ENCODE data around the gene FKBP1C.

DNA sequence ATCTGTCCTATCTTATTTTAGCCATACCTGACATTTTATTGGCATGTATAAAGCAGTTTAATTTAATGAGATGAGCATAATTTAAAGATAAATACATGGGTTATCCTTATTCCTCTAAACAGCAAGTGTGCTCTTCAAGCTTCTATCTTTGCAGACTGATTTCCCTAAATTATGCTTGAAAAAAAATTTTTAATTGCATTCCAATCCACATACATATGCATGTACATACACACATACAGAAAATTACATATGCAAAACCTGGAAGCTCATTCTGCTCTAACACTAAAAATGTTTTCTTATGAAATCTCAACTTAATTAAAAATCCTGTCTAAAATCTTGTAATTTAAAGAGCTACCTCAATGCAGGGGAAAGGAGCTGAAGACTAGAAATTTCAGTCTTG lies 35.3 kb downstream of the FKBP1C start:
- TF ChIP-seq CREB5 (CRISPR knock-in tag; IDR thresholded peaks at IDR 0.05; ENCODE audit: low read depth) (no peak), ESRRG (CRISPR knock-in tag; IDR thresholded peaks at IDR 0.05) (no peak), ISL1 (CRISPR knock-in tag; IDR thresholded peaks at IDR 0.05) (no peak), GLIS3 (CRISPR knock-in tag; IDR thresholded peaks at IDR 0.05) (no peak), CSDC2 (CRISPR knock-in tag; IDR thresholded peaks at IDR 0.05) (no peak), OSR1 (CRISPR knock-in tag; IDR thresholded peaks at IDR 0.05) (no peak), PPARA (CRISPR knock-in tag; IDR thresholded peaks at IDR 0.05; ENCODE audit: borderline replicate concordance) (no peak), RARB (CRISPR knock-in tag; IDR thresholded peaks at IDR 0.05) (no peak), BACH2 (CRISPR knock-in tag; IDR thresholded peaks at IDR 0.05; ENCODE audit: borderline replicate concordance) (no peak), ARNTL (CRISPR knock-in tag; IDR thresholded peaks at IDR 0.05; ENCODE audit: borderline replicate concordance, low read depth) (no peak), ZFP3 (CRISPR knock-in tag; IDR thresholded peaks at IDR 0.05) (no peak), ZFP30 (CRISPR knock-in tag; IDR thresholded peaks at IDR 0.05) (no peak)
- TF ChIP-seq, protein P1, sequence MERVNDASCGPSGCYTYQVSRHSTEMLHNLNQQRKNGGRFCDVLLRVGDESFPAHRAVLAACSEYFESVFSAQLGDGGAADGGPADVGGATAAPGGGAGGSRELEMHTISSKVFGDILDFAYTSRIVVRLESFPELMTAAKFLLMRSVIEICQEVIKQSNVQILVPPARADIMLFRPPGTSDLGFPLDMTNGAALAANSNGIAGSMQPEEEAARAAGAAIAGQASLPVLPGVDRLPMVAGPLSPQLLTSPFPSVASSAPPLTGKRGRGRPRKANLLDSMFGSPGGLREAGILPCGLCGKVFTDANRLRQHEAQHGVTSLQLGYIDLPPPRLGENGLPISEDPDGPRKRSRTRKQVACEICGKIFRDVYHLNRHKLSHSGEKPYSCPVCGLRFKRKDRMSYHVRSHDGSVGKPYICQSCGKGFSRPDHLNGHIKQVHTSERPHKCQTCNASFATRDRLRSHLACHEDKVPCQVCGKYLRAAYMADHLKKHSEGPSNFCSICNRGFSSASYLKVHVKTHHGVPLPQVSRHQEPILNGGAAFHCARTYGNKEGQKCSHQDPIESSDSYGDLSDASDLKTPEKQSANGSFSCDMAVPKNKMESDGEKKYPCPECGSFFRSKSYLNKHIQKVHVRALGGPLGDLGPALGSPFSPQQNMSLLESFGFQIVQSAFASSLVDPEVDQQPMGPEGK (CRISPR knock-in tag; IDR thresholded peaks at IDR 0.05; ENCODE audit: borderline replicate concordance): no peak
